Measurements from ENCODE around the gene MNS1.
"Not testable (repeated sequence)": the region's sequence is repeated elsewhere in the genome, so short reads cannot be mapped to it uniquely, and the experiment has no call there.

- TF ChIP-seq, protein P1, sequence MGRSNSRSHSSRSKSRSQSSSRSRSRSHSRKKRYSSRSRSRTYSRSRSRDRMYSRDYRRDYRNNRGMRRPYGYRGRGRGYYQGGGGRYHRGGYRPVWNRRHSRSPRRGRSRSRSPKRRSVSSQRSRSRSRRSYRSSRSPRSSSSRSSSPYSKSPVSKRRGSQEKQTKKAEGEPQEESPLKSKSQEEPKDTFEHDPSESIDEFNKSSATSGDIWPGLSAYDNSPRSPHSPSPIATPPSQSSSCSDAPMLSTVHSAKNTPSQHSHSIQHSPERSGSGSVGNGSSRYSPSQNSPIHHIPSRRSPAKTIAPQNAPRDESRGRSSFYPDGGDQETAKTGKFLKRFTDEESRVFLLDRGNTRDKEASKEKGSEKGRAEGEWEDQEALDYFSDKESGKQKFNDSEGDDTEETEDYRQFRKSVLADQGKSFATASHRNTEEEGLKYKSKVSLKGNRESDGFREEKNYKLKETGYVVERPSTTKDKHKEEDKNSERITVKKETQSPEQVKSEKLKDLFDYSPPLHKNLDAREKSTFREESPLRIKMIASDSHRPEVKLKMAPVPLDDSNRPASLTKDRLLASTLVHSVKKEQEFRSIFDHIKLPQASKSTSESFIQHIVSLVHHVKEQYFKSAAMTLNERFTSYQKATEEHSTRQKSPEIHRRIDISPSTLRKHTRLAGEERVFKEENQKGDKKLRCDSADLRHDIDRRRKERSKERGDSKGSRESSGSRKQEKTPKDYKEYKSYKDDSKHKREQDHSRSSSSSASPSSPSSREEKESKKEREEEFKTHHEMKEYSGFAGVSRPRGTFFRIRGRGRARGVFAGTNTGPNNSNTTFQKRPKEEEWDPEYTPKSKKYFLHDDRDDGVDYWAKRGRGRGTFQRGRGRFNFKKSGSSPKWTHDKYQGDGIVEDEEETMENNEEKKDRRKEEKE (IDR thresholded peaks at IDR 0.05) = not testable (repeated sequence)
- not testable (repeated sequence) for TF ChIP-seq MXI1 (IDR thresholded peaks at IDR 0.05; ENCODE audit: low read depth, low read length); ZNF207 (IDR thresholded peaks at IDR 0.05; ENCODE audit: borderline replicate concordance); ZNF24 (IDR thresholded peaks at IDR 0.05); SIN3A (IDR thresholded peaks at IDR 0.05; ENCODE audit: low read depth, low read length); ZBTB40 (IDR thresholded peaks at IDR 0.05; ENCODE audit: borderline replicate concordance); RAD21 (IDR thresholded peaks at IDR 0.05; ENCODE audit: insufficient read depth, low read depth, low read length); ASH2L (IDR thresholded peaks at IDR 0.05; ENCODE audit: borderline replicate concordance, low read depth); EP300 (IDR thresholded peaks at IDR 0.05; ENCODE audit: borderline replicate concordance in 1 of 2, control insufficient read depth in 1 of 2, low read depth in 2 of 2, low read length in 2 of 2); HCFC1 (IDR thresholded peaks at IDR 0.05; ENCODE audit: low read length); SMAD5 (IDR thresholded peaks at IDR 0.05; ENCODE audit: low read depth)
Observed at GRCh38 chr15:56397325-56397724, 67.6 kb downstream of the MNS1 start.
